ENCODE data around the gene HIVEP2.

The HIVEP2 gene

DNA sequence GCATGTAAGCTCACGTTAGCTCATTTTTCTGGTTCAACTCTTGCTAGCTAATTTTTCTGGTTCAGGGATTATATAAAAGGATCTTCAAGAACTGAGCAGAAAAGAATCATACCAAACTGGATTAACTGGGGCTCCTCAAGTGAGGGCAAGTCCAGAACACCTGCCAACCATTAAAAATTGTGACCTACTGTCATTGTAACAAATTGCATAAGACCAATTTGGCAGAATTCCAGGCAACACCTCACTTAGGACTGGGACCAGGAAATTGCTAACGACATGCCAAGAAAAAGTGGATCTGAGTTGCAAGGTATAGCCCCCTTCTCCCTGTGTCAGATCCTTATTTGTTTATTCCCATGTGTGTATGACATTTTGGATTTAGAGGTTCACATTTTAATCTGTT, 216.6 kb downstream of the HIVEP2 start:
- H3K27ac ChIP-seq (ENCODE audit: insufficient read depth, low read length, poor library complexity, severe bottlenecking), result no peak overlapping the region

GRCh38 chr6:142726616-142727015, 218.4 kb downstream of the HIVEP2 start:
- no peaks in the 10 kb centered on the region for H3K27me3 ChIP-seq (replicated peaks; ENCODE audit: control insufficient read depth, insufficient read depth, low read length, poor library complexity, severe bottlenecking)
- no peak overlapping the region for H3K4me3 ChIP-seq (ENCODE audit: insufficient read depth, low read depth, low read length, poor library complexity, severe bottlenecking)
- H3K36me3 ChIP-seq (ENCODE audit: control insufficient read depth, insufficient read depth, low read length), result no peaks in the 10 kb centered on the region
- DNase-seq, result no peak
- H3K27ac ChIP-seq (ENCODE audit: insufficient read depth, low read length, poor library complexity, severe bottlenecking), result no peak overlapping the region
- peaks cover 3% of the 10 kb centered on the region for H3K4me1 ChIP-seq (ENCODE audit: control insufficient read depth, insufficient read depth, low read length, poor library complexity, severe bottlenecking)
- no peaks in the 10 kb centered on the region for H3K9me3 ChIP-seq (ENCODE audit: control insufficient read depth, low read length)

More for the DNA sequence above, 216.6 kb downstream of the HIVEP2 start:
- no peak for DNase-seq
- no peaks in the 10 kb centered on the region for H3K9me3 ChIP-seq (ENCODE audit: control insufficient read depth, low read length)
- H3K4me1 ChIP-seq (ENCODE audit: control insufficient read depth, insufficient read depth, low read length, poor library complexity, severe bottlenecking), result peaks cover 3% of the 10 kb centered on the region
- no peaks in the 10 kb centered on the region for H3K27me3 ChIP-seq (replicated peaks; ENCODE audit: control insufficient read depth, insufficient read depth, low read length, poor library complexity, severe bottlenecking)
- H3K4me3 ChIP-seq (ENCODE audit: insufficient read depth, low read depth, low read length, poor library complexity, severe bottlenecking), result no peak overlapping the region
- H3K36me3 ChIP-seq (ENCODE audit: control insufficient read depth, insufficient read depth, low read length), result no peaks in the 10 kb centered on the region

DNA sequence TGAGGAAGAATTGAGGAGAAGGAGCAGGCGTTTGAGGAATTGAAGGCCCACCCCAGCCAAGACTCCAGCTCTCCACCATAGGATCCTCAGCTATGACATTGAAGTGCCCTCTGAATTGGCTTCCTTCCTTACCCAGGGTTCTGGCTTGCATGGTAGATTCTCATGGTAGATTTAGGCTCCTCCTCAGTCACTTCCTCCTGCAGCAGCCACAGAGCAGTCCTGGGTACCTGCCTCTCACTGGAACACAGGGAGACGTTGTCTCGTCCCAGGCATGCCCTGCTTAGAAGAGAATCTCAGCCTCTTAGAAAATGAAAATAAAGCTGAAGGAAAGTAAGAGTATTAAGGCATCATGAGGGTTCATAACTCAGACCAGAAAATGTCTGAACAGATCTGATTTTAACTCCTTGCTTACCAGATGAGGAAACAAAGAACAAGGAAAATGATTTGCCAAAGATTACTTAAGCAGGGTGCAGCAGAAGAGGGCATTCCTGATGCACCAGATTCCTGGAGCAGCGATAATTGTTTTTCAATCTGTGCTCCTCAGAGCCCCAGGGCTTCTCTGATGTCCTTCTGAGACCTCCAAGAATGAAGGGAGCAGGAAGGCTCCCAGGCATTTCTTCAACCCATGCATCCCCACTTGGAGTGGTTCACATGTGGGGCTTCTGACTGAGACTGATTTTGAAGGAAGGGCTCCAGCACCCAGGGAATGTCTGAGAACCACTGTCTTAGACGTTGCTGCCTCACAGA, 219.8 kb downstream of the HIVEP2 start:
- no peaks in the 10 kb centered on the region for H3K9me3 ChIP-seq (ENCODE audit: control insufficient read depth, low read length)
- H3K27ac ChIP-seq (ENCODE audit: insufficient read depth, low read length, poor library complexity, severe bottlenecking), result no peak overlapping the region
- no peak overlapping the region for H3K4me3 ChIP-seq (ENCODE audit: insufficient read depth, low read depth, low read length, poor library complexity, severe bottlenecking)
- peaks cover 3% of the 10 kb centered on the region for H3K4me1 ChIP-seq (ENCODE audit: control insufficient read depth, insufficient read depth, low read length, poor library complexity, severe bottlenecking)
- DNase-seq, result no peak
- no peaks in the 10 kb centered on the region for H3K27me3 ChIP-seq (replicated peaks; ENCODE audit: control insufficient read depth, insufficient read depth, low read length, poor library complexity, severe bottlenecking)
- H3K36me3 ChIP-seq (ENCODE audit: control insufficient read depth, insufficient read depth, low read length), result no peaks in the 10 kb centered on the region

- H3K4me1 ChIP-seq (ENCODE audit: control insufficient read depth, insufficient read depth, low read length, poor library complexity, severe bottlenecking), result no peaks in the 10 kb centered on the region
- H3K4me3 ChIP-seq (ENCODE audit: insufficient read depth, low read depth, low read length, poor library complexity, severe bottlenecking), result no peak overlapping the region
- H3K27ac ChIP-seq (ENCODE audit: insufficient read depth, low read length, poor library complexity, severe bottlenecking), result no peak overlapping the region
- no peaks in the 10 kb centered on the region for H3K36me3 ChIP-seq (ENCODE audit: control insufficient read depth, insufficient read depth, low read length)
- H3K9me3 ChIP-seq (ENCODE audit: control insufficient read depth, low read length), result peaks cover 6% of the 10 kb centered on the region
- H3K27me3 ChIP-seq (replicated peaks; ENCODE audit: control insufficient read depth, insufficient read depth, low read length, poor library complexity, severe bottlenecking), result no peaks in the 10 kb centered on the region
- no peak for DNase-seq
Observed at GRCh38 chr6:142722841-142723240, 222.1 kb downstream of the HIVEP2 start.

- Histone ChIP-seq H3K9me3 (ENCODE audit: control insufficient read depth, low read length) (peaks cover 6% of the 10 kb centered on the region), H3K27me3 (replicated peaks; ENCODE audit: control insufficient read depth, insufficient read depth, low read length, poor library complexity, severe bottlenecking) (no peaks in the 10 kb centered on the region), H3K4me1 (ENCODE audit: control insufficient read depth, insufficient read depth, low read length, poor library complexity, severe bottlenecking) (no peaks in the 10 kb centered on the region), H3K27ac (ENCODE audit: insufficient read depth, low read length, poor library complexity, severe bottlenecking) (no peak overlapping the region), H3K4me3 (ENCODE audit: insufficient read depth, low read depth, low read length, poor library complexity, severe bottlenecking) (no peak overlapping the region), H3K36me3 (ENCODE audit: control insufficient read depth, insufficient read depth, low read length) (no peaks in the 10 kb centered on the region)
- DNase-seq, result no peak
Observed at GRCh38 chr6:142722012-142722411, 223.0 kb downstream of the HIVEP2 start.

GRCh38 chr6:142721215-142721920, 223.6 kb downstream of the HIVEP2 start:
- Histone ChIP-seq H3K4me3 (ENCODE audit: insufficient read depth, low read depth, low read length, poor library complexity, severe bottlenecking) (no peak overlapping the region), H3K27ac (ENCODE audit: insufficient read depth, low read length, poor library complexity, severe bottlenecking) (no peak overlapping the region), H3K9me3 (ENCODE audit: control insufficient read depth, low read length) (peaks cover 6% of the 10 kb centered on the region), H3K4me1 (ENCODE audit: control insufficient read depth, insufficient read depth, low read length, poor library complexity, severe bottlenecking) (no peaks in the 10 kb centered on the region), H3K36me3 (ENCODE audit: control insufficient read depth, insufficient read depth, low read length) (no peaks in the 10 kb centered on the region), H3K27me3 (replicated peaks; ENCODE audit: control insufficient read depth, insufficient read depth, low read length, poor library complexity, severe bottlenecking) (no peaks in the 10 kb centered on the region)
- DNase-seq, result no peak

DNA sequence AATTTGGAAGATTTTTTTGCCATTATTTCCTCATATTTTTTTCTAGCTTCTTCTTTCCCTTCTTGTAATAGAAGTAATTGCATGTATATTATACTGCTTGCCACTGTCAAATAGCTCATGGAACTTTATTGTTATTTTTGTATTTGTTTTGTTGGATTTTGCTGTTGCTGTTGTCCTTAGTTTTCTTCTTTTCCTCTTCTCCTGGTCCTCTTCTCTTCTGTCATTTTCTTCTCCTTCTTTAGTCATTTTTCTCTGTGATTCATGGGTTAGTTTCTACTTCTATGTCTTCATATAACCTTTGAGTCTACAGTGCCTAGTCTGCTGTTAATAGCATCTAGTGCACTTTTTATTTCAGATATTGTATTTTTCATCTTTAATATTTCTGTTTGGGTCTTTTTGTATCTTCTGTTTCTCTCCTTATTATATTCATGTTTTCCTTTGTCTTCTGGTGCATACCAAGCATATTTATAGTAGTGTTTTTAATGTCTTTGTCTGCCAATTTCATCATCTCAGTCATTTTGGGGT, 226.2 kb downstream of the HIVEP2 start:
- no peaks in the 10 kb centered on the region for H3K36me3 ChIP-seq (ENCODE audit: control insufficient read depth, insufficient read depth, low read length)
- no peaks in the 10 kb centered on the region for H3K4me1 ChIP-seq (ENCODE audit: control insufficient read depth, insufficient read depth, low read length, poor library complexity, severe bottlenecking)
- no peak for DNase-seq
- no peak overlapping the region for H3K4me3 ChIP-seq (ENCODE audit: insufficient read depth, low read depth, low read length, poor library complexity, severe bottlenecking)
- peaks cover 6% of the 10 kb centered on the region for H3K9me3 ChIP-seq (ENCODE audit: control insufficient read depth, low read length)
- H3K27ac ChIP-seq (ENCODE audit: insufficient read depth, low read length, poor library complexity, severe bottlenecking), result no peak overlapping the region
- H3K27me3 ChIP-seq (replicated peaks; ENCODE audit: control insufficient read depth, insufficient read depth, low read length, poor library complexity, severe bottlenecking), result no peaks in the 10 kb centered on the region

DNA sequence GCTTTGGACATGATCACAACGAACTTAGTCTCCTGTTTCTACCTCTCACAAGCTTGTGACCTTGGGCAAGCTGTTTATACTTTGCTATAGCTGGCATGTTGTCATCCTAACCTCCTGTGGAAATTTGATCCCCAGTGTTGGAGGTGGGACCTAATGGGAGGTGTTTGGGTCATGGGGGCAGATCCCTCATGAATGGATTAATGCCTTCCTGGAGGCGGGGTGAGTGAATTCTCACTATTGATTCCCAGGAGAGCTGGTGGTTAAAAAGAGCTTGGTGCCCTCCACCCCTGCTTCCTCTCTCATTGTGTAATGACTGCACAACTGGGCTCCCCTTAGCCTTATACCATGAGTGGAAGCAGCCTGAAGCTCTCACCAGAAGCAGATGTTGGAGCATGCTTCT, 228.9 kb downstream of the HIVEP2 start:
- Histone ChIP-seq H3K9me3 (ENCODE audit: control insufficient read depth, low read length) (peaks cover 6% of the 10 kb centered on the region), H3K36me3 (ENCODE audit: control insufficient read depth, insufficient read depth, low read length) (no peaks in the 10 kb centered on the region), H3K27ac (ENCODE audit: insufficient read depth, low read length, poor library complexity, severe bottlenecking) (no peak overlapping the region), H3K4me1 (ENCODE audit: control insufficient read depth, insufficient read depth, low read length, poor library complexity, severe bottlenecking) (no peaks in the 10 kb centered on the region), H3K4me3 (ENCODE audit: insufficient read depth, low read depth, low read length, poor library complexity, severe bottlenecking) (no peak overlapping the region), H3K27me3 (replicated peaks; ENCODE audit: control insufficient read depth, insufficient read depth, low read length, poor library complexity, severe bottlenecking) (no peaks in the 10 kb centered on the region)
- DNase-seq, result no peak

- H3K27ac ChIP-seq (ENCODE audit: insufficient read depth, low read length, poor library complexity, severe bottlenecking), result no peak overlapping the region
Observed at GRCh38 chr6:142714951-142715785, 229.8 kb downstream of the HIVEP2 start.

More at GRCh38 chr6:142714951-142715785, 229.8 kb downstream of the HIVEP2 start:
- Histone ChIP-seq H3K4me3 (ENCODE audit: insufficient read depth, low read depth, low read length, poor library complexity, severe bottlenecking) (no peak overlapping the region), H3K9me3 (ENCODE audit: control insufficient read depth, low read length) (peaks cover 6% of the 10 kb centered on the region), H3K36me3 (ENCODE audit: control insufficient read depth, insufficient read depth, low read length) (no peaks in the 10 kb centered on the region), H3K4me1 (ENCODE audit: control insufficient read depth, insufficient read depth, low read length, poor library complexity, severe bottlenecking) (no peaks in the 10 kb centered on the region), H3K27me3 (replicated peaks; ENCODE audit: control insufficient read depth, insufficient read depth, low read length, poor library complexity, severe bottlenecking) (no peaks in the 10 kb centered on the region)
- no peak for DNase-seq

Data from effector memory CD4-positive, alpha-beta T cell (primary cell).